ENCODE results near the gene TRIAP1. TPM values are rescaled to one million over a fixed set of nuclear protein-coding genes. Genes with fewer than 3 reads are reported as not detected.

TRIAP1 gene
- total RNA-seq: 10 to 100 TPM; 16.5 to 19.3 TPM

DNA sequence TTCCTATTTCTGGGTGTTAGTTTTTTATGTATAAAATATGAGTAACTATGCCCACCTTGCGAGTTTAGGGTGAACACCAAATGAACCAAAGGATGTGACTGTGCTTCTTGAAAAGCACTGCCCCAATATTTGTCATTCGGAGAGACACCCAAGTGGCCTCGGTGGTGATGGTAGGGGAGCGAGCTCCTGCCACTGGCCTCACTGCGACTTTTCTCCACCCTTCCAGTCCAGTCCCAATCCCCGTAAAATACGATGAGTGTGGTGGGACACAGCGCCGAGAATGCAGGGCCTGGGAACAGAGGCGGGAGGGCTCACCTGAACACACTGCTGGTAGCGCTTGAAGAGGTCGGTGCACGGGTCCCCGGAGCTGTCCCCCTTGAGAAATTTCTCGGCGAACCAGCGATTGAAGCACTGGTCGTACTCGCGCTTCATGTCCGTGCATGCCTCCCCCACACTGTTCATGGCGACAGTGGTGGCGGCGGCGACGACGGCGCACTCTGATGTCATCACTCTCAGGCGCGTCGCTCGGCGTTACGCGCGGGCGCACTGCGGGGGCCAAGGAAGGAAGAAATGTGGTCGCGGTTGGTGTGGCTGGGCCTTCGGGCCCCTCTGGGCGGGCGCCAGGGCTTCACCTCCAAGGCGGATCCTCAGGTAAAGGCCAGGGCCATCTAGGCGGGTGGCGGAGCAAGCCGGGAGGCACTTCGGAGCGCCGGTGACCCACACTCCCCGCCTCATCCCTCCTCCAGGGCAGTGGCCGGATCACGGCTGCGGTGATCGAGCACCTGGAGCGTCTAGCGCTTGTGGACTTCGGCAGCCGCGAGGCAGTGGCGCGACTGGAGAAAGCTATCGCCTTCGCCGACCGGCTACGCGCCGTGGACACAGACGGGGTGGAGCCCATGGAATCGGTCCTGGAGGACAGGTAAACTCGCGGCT is at the start of gene TRIAP1, which contains the start of gene GATC:
Gene TRIAP1 (minus strand): TSS at position 474 of the 933 bp plus-strand sequence. CDS start 12 bp downstream, at position 462.
Gene GATC (plus strand): TSS at position 534 of the 933 bp plus-strand sequence. CDS start 37 bp downstream, at position 571.

GRCh38 chr12:120469450-120470149 is 23.4 kb upstream of the TRIAP1 start, which contains the start of gene SRSF9:
TSS of gene SRSF9 (minus strand) at chr12:120469748. CDS start at chr12:120469609, 139 bp downstream.

DNA sequence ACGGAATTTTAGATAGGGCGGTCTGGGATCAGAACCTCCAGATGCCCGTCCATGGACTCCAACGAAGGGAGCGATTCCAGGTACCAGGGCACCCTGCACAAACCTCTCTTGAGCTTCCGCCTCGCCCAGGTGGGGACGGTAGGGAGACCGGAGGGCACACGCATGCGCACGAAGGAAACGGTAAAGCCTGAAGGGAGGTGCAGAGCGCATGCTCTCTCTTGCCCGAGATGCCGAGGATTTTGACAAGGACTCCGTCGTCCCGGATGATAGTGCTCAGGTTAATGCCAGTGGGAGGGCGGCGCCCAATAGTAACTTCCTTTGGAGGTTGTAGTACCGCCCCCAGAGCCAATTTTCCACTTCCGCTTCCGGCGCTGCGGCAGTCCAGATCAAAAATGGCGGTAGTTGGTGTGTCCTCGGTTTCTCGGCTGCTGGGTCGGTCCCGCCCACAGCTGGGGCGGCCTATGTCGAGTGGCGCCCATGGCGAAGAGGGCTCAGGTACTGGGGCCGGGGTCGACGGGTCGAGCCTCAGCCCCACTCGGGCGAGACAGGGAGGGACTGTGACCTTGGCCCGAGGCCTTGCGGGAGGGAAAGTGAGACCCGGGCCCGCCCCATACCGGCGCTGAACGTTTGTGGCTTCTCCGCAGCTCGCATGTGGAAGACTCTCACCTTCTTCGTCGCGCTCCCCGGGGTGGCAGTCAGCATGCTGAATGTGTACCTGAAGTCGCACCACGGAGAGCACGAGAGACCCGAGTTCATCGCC is 8.3 kb downstream of the TRIAP1 start, which contains the start of gene COX6A1:
Gene COX6A1 (plus strand): TSS at position 379 of the 760 bp plus-strand sequence. CDS start 14 bp downstream, at position 393.

Other genes with a start within 250 kb of the TRIAP1 start
- 1,000 to 10,000 TPM in 1 of 2 donors, 100 to 1,000 TPM in 1; 976 to 1,547 TPM for gene RPLP0, start 245.3 kb downstream of the TRIAP1 start, total RNA-seq
- 10 to 100 TPM; 33.7 to 38.0 TPM for gene PXN, start 180.7 kb downstream of the TRIAP1 start, total RNA-seq
- gene RNU4-2, start 154.5 kb downstream of the TRIAP1 start, total RNA-seq: under 1 TPM; under 0.01 TPM
- under 1 TPM; under 0.01 TPM for gene RNU4-1, start 153.1 kb downstream of the TRIAP1 start, total RNA-seq
- gene SIRT4, start 144.1 kb downstream of the TRIAP1 start, total RNA-seq: 1 to 10 TPM in 1 of 2 donors, under 1 TPM in 1; 0.67 to 1.4 TPM
- not detected for gene PLA2G1B, start 118.6 kb downstream of the TRIAP1 start, total RNA-seq
- gene MSI1, start 77.2 kb downstream of the TRIAP1 start, total RNA-seq: under 1 TPM in 1 of 2 donors, not detected in 1; under 0.01 TPM
- 100 to 1,000 TPM; 306 to 311 TPM for gene COX6A1, start 8.3 kb downstream of the TRIAP1 start, total RNA-seq
- gene GATC, start 60 bp upstream of the TRIAP1 start, total RNA-seq: 10 to 100 TPM; 14.1 to 15.0 TPM
- 100 to 1,000 TPM in 1 of 2 donors, 10 to 100 TPM in 1; 76.4 to 152 TPM for gene SRSF9, start 23.4 kb upstream of the TRIAP1 start, total RNA-seq
- 100 to 1,000 TPM; 211 to 343 TPM for gene DYNLL1, start 49.7 kb upstream of the TRIAP1 start, total RNA-seq
- 10 to 100 TPM; 15.8 to 18.3 TPM for gene COQ5, start 82.8 kb upstream of the TRIAP1 start, total RNA-seq
- gene RNF10, start 88.0 kb upstream of the TRIAP1 start, total RNA-seq: 10 to 100 TPM; 56.4 to 84.3 TPM
- gene POP5, start 135.0 kb upstream of the TRIAP1 start, total RNA-seq: 10 to 100 TPM; 39.2 to 88.9 TPM
- gene CABP1, start 194.2 kb upstream of the TRIAP1 start, total RNA-seq: under 1 TPM in 1 of 2 donors, not detected in 1; under 0.01 TPM
- 100 to 1,000 TPM; 182 to 241 TPM for gene MLEC, start 240.8 kb upstream of the TRIAP1 start, total RNA-seq

All from melanocyte of skin (primary cell).